ENCODE measurements around the gene PPP1R15B.

PPP1R15B gene

GRCh38 chr1:204384636-204385352 lies 26.8 kb downstream of the PPP1R15B start:
- H3K4me3 ChIP-seq (ENCODE audit: low read depth, low read length) = no peak overlapping the region
- DNase-seq (ENCODE audit: low read depth) = no peak
- TF ChIP-seq CTCF (conservative IDR thresholded peaks at IDR 0.05; ENCODE audit: low read depth, low read length) = no peak

- no peak for TF ChIP-seq CTCF (conservative IDR thresholded peaks at IDR 0.05; ENCODE audit: low read depth, low read length)
- DNase-seq (ENCODE audit: low read depth) = no peak
- H3K4me3 ChIP-seq (ENCODE audit: low read depth, low read length) = no peak overlapping the region
These were observed 28.3 kb downstream of the PPP1R15B start for GRCh38 chr1:204383163-204383904.

- no peak overlapping the region for H3K4me3 ChIP-seq (ENCODE audit: low read depth, low read length)
- no peak for TF ChIP-seq CTCF (conservative IDR thresholded peaks at IDR 0.05; ENCODE audit: low read depth, low read length)
- DNase-seq (ENCODE audit: low read depth) = no peak
These were observed 28.9 kb downstream of the PPP1R15B start for GRCh38 chr1:204382714-204383083.

GRCh38 chr1:204380293-204380831 lies 31.3 kb downstream of the PPP1R15B start:
- DNase-seq (ENCODE audit: low read depth) = no peak
- H3K4me3 ChIP-seq (ENCODE audit: low read depth, low read length) = no peak overlapping the region
- no peak for TF ChIP-seq CTCF (conservative IDR thresholded peaks at IDR 0.05; ENCODE audit: low read depth, low read length)

GRCh38 chr1:204377800-204378668 lies 33.6 kb downstream of the PPP1R15B start:
- H3K4me3 ChIP-seq (ENCODE audit: low read depth, low read length) = peak overlapping the region; percentile 45
- DNase-seq (ENCODE audit: low read depth) = no peak
- TF ChIP-seq CTCF (conservative IDR thresholded peaks at IDR 0.05; ENCODE audit: low read depth, low read length) = peak; percentile 8

- H3K4me3 ChIP-seq (ENCODE audit: low read depth, low read length) = peak overlapping the region; percentile 45
- TF ChIP-seq CTCF (conservative IDR thresholded peaks at IDR 0.05; ENCODE audit: low read depth, low read length) = no peak
- no peak for DNase-seq (ENCODE audit: low read depth)
These were observed 34.5 kb downstream of the PPP1R15B start for GRCh38 chr1:204376919-204377799.
